Activated naive CD8-positive, alpha-beta T cell treated with anti-CD3 and anti-CD28 coated beads, Interleukin-2, amount 10 ng/mL, durations not matched to agents 7 days and 5 days (primary cell): ENCODE results near the gene CDH4. TPM values are rescaled to one million over a fixed set of nuclear protein-coding genes. Genes with fewer than 3 reads are reported as not detected.

Experiments used
- ATAC-seq: fragments of 150-1000 bp; cut with Tn5 transposase; one replicate; pipeline ENCODE4 v1.10.0; 2021; ENCODE audit warnings: low read depth, moderate library complexity
- POLR2A ChIA-PET: fragments of 350-600 bp; sonication (Branson Sonifier 250); formaldehyde crosslinking; loops from one replicate; lab custom pipeline; 2021; ENCODE audit warnings: antibody characterized with exemption; lab: Charles Lee
- DNase-seq: peaks from one replicate; pipeline ENCODE4 v3.0.0; 2021
- H3K27ac Mint-ChIP-seq: one replicate; pipeline ENCODE4 v1.8.0; 2022; ENCODE audit warnings: mild to moderate bottlenecking, mixed read lengths
- H3K27me3 Mint-ChIP-seq: one replicate; pipeline ENCODE4 v1.8.0; 2022; ENCODE audit warnings: mild to moderate bottlenecking, moderate library complexity, mixed read lengths
- H3K36me3 Mint-ChIP-seq: one replicate; pipeline ENCODE4 v1.8.0; 2021; ENCODE audit warnings: mild to moderate bottlenecking, mixed read lengths
- H3K4me1 Mint-ChIP-seq: one replicate; pipeline ENCODE4 v1.8.0; 2021; ENCODE audit warnings: mixed read lengths
- H3K4me3 Mint-ChIP-seq: one replicate; pipeline ENCODE4 v1.8.0; 2022; ENCODE audit warnings: mild to moderate bottlenecking, moderate library complexity, mixed read lengths
- H3K9me3 Mint-ChIP-seq: one replicate; pipeline ENCODE4 v1.8.0; 2021; ENCODE audit warnings: mixed read lengths
- total RNA-seq, 2 experiments: library from RNA; stranded (reverse); gene quantifications; one replicate each; pipeline ENCODE4 v1.2.3, GENCODE V29; 2021

Gene CDH4
- total RNA-seq, 2 experiments from 2014 or later, result 0.14 to 0.20 TPM

DNA sequence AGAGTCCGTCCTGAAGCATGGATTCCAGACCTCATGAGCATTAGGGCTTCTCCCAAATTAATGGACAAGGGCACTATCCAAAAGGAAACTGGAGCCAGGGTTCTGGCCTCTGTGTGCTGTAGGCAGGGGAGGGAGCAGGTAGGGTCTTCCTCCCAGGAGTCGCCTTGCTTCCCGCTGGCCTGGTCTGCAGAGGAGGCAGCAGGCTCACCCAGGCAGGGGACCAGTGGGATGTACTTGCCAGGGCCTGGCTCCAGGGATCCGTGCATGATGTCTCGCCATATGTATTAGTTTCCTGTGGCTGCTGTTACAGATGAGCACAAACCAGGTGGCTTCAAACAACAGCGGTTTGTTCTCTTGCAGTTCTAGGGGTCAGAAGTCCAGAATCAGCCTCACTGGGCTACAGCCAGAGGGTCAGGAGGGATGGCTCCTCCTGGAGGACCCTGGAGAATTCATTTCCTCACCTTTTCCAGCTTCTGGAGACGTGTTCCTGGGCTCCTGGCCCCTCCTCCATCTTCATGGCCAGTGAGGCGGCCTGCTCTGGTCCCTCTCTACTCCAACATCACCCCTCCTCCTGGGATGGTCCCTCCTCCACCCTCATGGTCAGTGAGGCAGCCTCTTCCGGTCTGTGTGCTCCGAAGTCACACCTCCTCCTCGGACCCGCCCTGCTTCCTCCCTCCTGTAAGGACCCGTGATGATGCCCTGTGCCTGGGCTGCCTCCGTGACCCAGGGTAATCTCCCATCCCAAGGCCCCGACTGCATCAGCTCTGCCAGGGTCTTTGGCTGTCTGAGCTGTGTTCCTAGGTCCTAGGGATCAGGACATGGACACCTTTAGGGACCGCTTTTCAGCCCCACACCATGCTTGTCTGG, 329.1 kb downstream of the CDH4 start:
- no peak for DNase-seq
- POLR2A ChIA-PET, result no interaction called here
- Mint-ChIP-seq H3K9me3 (no peaks in the 10 kb centered on the region), H3K4me3 (no peak overlapping the region), H3K4me1 (no peaks in the 10 kb centered on the region), H3K27ac (no peak overlapping the region), H3K27me3 (no peaks in the 10 kb centered on the region), H3K36me3 (no peaks in the 10 kb centered on the region)
- ATAC-seq, result no peak

DNA sequence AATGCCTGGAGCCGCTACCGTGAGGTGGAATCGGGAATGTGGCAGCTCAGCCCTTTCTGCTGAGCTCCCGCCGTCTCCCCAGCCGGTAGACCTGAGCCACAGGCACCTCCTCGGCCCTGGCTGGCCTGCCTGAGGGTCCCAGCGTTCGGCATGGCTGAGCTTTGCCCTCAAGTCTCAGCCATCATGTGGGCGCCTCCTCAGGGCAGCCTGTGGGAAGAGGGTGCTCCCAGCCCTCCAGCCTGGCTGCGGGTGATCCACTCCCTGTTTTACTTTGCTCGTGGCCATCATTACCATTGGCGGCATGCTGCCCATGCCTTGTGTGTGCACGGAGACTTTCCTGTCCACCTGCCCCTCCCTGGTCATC, 329.7 kb downstream of the CDH4 start:
- H3K27me3 Mint-ChIP-seq, result no peaks in the 10 kb centered on the region
- no peaks in the 10 kb centered on the region for H3K9me3 Mint-ChIP-seq
- no peaks in the 10 kb centered on the region for H3K36me3 Mint-ChIP-seq
- no peak overlapping the region for H3K27ac Mint-ChIP-seq
- ATAC-seq, result no peak
- H3K4me1 Mint-ChIP-seq, result no peaks in the 10 kb centered on the region
- no peak for DNase-seq
- H3K4me3 Mint-ChIP-seq, result no peak overlapping the region
- POLR2A ChIA-PET, result no interaction called here

DNA sequence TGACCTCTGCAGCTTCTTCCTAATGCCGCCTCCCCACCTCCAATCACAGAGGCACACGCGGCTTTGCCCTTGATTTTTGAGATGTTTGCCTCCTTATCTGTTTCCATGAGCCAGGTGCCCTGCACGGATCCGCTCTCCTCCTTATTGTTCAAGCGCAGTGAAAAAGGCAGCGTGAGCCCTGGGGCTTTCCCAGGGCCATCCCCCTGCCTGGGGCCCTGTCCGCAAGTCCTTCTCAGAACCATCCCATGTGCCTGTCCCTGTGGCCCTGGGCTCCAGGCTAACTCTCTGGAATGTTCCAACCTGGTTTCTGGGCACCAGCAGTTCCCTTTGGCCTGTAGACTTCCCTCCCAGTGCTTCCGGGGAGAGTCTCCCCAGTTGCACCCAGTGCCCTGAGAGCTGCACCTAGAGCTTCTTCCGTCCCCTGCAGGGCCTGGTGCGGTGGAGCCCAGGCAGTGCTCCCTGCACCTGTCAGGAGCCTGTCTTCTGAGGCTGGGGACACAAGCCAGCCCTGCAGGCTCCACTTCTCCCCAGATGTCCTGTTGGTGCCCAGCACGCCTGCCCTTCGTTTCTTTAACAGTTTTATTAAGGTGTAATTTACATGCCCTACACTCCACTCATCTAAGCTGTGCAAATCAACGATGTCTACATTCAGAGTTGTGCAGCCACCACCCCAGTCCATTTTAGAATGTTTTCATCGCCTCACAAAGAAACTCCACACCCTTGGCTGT, 330.3 kb downstream of the CDH4 start:
- no peak for DNase-seq
- H3K27ac Mint-ChIP-seq, result no peak overlapping the region
- no peaks in the 10 kb centered on the region for H3K27me3 Mint-ChIP-seq
- no peaks in the 10 kb centered on the region for H3K9me3 Mint-ChIP-seq
- ATAC-seq, result no peak
- POLR2A ChIA-PET, result no interaction called here
- no peak overlapping the region for H3K4me3 Mint-ChIP-seq
- H3K4me1 Mint-ChIP-seq, result no peaks in the 10 kb centered on the region
- H3K36me3 Mint-ChIP-seq, result no peaks in the 10 kb centered on the region

DNA sequence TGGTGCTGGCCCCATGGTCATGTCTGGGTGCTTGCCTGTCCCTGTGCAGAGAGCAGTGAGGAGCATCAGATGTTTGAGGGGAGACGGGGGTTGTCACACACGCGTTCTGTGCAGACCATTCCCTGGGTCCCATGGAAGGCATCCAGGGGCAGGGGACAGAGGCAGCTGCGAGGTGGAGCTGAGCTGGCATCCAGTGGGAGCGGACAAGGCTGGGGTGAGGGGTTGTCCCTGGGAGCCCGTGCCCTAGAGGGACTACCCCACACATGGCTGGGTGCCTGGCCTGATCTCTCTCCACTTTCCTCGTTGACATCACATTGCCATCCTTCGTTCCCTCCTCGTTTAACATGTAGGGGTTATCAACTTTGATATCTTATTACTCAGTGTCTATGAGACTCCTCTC, 331.3 kb downstream of the CDH4 start:
- H3K4me3 Mint-ChIP-seq, result no peak overlapping the region
- no peaks in the 10 kb centered on the region for H3K4me1 Mint-ChIP-seq
- DNase-seq, result no peak

DNA sequence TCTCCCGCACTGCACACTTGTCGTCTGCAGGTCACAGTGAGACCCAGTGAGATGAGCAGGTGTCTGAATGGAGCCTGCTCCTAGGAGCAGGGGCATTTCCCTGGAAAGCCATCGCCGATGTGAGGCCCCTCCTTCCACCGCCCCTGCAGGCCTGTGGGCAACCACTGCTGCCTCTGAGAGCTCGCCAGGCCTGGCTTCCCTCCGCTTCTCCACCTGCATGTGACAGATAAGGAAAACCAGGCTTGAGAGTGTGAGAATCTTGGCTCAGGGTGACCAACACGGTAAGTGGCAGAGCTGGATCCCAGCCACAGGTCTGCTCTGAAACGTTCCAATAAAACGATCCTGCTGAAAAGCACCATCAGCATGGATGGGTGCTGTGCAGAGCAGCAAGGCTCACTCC, 332.8 kb downstream of the CDH4 start:
- POLR2A ChIA-PET, result no interaction called here
- H3K27ac Mint-ChIP-seq, result no peak overlapping the region
- no peaks in the 10 kb centered on the region for H3K27me3 Mint-ChIP-seq
- H3K9me3 Mint-ChIP-seq, result no peaks in the 10 kb centered on the region
- no peaks in the 10 kb centered on the region for H3K4me1 Mint-ChIP-seq
- no peak overlapping the region for H3K4me3 Mint-ChIP-seq
- H3K36me3 Mint-ChIP-seq, result no peaks in the 10 kb centered on the region
- DNase-seq (no peak), ATAC-seq (no peak)

More for the DNA sequence above, 331.3 kb downstream of the CDH4 start:
- POLR2A ChIA-PET, result no interaction called here
- no peak overlapping the region for H3K27ac Mint-ChIP-seq
- no peaks in the 10 kb centered on the region for H3K9me3 Mint-ChIP-seq
- H3K27me3 Mint-ChIP-seq, result no peaks in the 10 kb centered on the region
- H3K36me3 Mint-ChIP-seq, result no peaks in the 10 kb centered on the region
- ATAC-seq, result no peak

DNA sequence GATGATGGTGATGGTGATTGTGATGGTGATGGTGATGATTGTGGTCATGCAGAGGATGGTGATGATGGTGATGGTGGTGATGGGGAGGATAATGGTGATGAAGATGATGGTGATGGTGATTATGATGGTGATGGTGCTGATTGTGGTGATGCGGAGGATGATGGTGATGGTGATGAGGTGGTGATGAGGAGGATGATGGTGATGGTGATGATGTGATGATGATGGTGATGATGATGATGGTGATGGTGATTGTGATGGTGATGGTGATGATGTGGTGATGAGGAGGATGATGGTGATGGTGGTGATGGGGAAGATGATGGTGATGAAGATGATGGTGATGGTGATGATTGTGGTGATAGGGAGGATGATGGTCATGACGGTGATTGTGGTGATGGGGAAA, 333.7 kb downstream of the CDH4 start:
- Mint-ChIP-seq H3K4me1 (no peaks in the 10 kb centered on the region), H3K27me3 (no peaks in the 10 kb centered on the region), H3K4me3 (no peak overlapping the region), H3K9me3 (no peaks in the 10 kb centered on the region), H3K36me3 (no peaks in the 10 kb centered on the region), H3K27ac (no peak overlapping the region)
- POLR2A ChIA-PET, result no interaction called here
- DNase-seq, result no peak
- ATAC-seq, result no peak

DNA sequence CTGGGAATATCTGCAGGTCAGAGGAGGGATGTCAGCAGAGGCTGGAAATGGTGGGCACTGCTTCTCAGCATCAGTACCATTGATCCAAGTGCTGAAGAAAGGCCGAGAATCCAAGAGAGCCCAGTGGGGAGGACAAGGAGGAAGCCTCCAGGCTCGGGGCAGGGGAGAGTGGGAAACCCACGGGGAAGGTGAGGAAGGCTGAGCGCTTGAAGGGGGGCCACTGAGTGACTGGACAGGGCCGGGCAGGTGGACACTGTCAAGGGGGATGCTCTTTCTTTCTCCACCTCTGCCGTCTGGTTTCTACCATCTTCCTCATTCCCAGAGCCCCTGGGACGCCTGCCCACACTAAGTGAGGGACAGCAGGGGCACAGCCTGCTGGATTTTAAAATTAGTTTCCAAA, 335.0 kb downstream of the CDH4 start:
- POLR2A ChIA-PET, result no interaction called here
- Mint-ChIP-seq H3K4me3 (no peak overlapping the region), H3K4me1 (no peaks in the 10 kb centered on the region), H3K27ac (no peak overlapping the region), H3K36me3 (no peaks in the 10 kb centered on the region), H3K9me3 (peaks cover 5% of the 10 kb centered on the region), H3K27me3 (no peaks in the 10 kb centered on the region)
- DNase-seq, result no peak
- ATAC-seq, result no peak

DNA sequence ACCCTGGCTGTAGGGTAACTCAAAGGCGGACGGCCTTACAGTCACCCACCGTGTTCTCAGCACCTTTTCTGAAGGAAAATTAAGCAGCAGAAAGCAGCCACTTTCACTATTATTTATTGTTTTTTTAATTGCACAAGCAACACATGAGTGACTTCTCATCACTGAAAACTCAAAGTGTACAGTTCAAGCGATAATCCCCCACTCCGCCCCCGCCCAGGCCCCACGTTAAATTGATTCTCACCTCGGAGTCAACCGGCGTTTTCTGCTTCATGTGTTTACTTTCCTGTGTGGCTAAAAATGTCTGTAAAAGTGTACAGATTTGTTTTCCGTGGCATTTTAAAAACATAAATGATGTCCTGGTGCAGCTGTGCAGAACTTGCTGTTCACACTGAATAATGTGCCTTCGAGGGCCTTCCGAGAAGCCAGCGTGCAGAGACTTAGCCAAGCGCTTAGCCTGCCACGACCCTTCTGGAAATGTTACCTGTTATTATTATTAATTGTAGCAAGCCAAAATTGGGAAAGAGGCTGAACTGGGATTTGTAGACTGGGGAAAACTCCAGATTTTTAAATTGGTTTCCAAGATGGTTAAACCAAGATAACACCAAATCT, 335.7 kb downstream of the CDH4 start:
- H3K36me3 Mint-ChIP-seq, result no peaks in the 10 kb centered on the region
- POLR2A ChIA-PET, result no interaction called here
- ATAC-seq (no peak), DNase-seq (no peak)
- H3K9me3 Mint-ChIP-seq, result peaks cover 5% of the 10 kb centered on the region
- no peaks in the 10 kb centered on the region for H3K4me1 Mint-ChIP-seq
- no peak overlapping the region for H3K4me3 Mint-ChIP-seq
- no peak overlapping the region for H3K27ac Mint-ChIP-seq
- H3K27me3 Mint-ChIP-seq, result no peaks in the 10 kb centered on the region

DNA sequence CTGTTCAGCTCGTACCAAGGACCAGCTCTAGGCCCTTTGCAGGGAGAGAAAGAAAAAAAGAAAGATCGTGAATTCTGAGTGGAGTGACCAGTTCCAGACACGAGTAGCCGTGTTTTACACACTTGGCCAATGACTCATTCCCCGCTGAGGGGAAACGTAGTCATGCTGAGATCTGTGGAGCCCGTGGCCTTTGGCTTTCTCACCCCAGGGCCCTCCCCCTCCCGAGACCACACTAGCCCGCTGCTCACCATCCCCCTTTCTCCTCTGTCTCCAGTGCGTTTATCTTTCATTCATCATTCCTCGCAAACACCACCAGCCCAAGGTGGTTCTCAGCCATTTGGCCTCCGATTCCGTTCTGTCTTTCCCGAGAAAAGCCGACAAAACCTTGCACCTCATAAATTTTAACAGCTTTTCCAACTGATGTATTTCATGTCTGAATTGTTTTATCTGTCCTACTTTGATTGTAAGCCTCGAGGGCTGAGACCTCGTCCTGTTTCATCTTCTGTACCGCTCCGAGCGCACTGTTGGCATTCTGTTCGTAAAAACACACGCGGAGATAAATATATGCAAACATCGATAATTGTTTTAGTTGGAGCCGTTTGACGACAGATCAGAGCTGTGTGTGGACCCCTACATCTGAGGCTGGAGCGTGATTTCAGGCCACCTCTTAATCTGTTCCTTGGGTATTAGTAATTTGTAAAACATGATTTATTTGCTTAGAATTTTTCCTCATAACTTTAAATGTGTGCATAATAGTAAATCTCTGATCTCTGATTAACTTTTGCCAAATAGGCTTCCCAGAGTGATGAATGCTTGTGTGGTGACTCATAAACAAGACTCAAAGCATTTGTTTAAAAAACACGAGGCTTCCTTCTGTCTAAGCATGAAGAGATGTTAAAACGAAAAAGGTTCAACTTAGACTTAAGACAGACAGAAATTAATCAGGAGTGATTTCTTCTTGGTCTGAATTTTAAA, 336.6 kb downstream of the CDH4 start:
- no peak for ATAC-seq
- no peak overlapping the region for H3K27ac Mint-ChIP-seq
- H3K4me3 Mint-ChIP-seq, result no peak overlapping the region
- peaks cover 8% of the 10 kb centered on the region for H3K9me3 Mint-ChIP-seq
- H3K27me3 Mint-ChIP-seq, result no peaks in the 10 kb centered on the region
- POLR2A ChIA-PET, result no interaction called here
- H3K4me1 Mint-ChIP-seq, result no peaks in the 10 kb centered on the region
- no peaks in the 10 kb centered on the region for H3K36me3 Mint-ChIP-seq
- no peak for DNase-seq

DNA sequence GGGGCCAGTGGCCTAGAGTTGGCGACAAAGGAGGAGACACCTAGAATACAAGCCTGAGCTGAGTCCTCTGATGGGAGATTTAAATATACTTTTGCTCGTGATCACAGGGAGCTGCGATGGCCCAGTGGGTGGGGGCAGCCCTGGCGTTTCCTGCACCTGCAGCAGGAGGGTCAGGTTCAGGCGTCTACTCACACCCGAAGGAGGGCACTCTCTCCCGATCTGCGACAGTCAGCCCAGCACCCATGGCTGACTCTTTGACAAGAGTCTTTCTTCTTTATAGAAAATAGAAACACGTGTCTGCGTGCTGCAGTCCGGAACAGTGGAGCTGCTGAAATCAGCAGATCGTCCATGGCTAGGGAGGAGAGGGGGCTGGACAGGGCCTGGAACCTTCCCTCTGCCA, 338.2 kb downstream of the CDH4 start:
- no peaks in the 10 kb centered on the region for H3K4me1 Mint-ChIP-seq
- DNase-seq (no peak), ATAC-seq (no peak)
- no peak overlapping the region for H3K4me3 Mint-ChIP-seq
- POLR2A ChIA-PET, result no interaction called here
- H3K36me3 Mint-ChIP-seq, result no peaks in the 10 kb centered on the region
- peaks cover 8% of the 10 kb centered on the region for H3K9me3 Mint-ChIP-seq
- no peaks in the 10 kb centered on the region for H3K27me3 Mint-ChIP-seq
- no peak overlapping the region for H3K27ac Mint-ChIP-seq

DNA sequence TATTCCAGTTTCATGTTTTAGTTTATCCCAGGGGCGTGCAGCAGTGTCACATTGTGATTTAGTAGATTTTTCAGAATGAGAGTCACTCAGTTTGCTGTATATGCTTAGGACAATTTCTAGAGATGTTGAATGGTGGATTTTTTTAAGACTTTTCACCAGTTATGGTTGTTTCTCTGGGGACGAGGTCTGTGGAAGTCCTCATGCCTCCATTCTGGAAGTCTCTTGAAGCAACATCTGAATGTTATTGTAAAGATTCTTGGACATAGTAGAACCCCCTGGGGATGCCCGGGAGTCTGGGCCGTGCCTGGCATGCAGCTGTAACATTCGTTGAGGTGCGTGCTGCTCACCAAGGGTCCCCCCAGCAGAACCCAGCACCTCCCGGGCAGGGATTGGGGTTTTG, 341.5 kb downstream of the CDH4 start:
- no peaks in the 10 kb centered on the region for H3K4me1 Mint-ChIP-seq
- ATAC-seq (no peak), DNase-seq (no peak)
- no peak overlapping the region for H3K27ac Mint-ChIP-seq
- H3K27me3 Mint-ChIP-seq, result no peaks in the 10 kb centered on the region
- no peak overlapping the region for H3K4me3 Mint-ChIP-seq
- POLR2A ChIA-PET, result no interaction called here
- no peaks in the 10 kb centered on the region for H3K36me3 Mint-ChIP-seq
- peaks cover 12% of the 10 kb centered on the region for H3K9me3 Mint-ChIP-seq

DNA sequence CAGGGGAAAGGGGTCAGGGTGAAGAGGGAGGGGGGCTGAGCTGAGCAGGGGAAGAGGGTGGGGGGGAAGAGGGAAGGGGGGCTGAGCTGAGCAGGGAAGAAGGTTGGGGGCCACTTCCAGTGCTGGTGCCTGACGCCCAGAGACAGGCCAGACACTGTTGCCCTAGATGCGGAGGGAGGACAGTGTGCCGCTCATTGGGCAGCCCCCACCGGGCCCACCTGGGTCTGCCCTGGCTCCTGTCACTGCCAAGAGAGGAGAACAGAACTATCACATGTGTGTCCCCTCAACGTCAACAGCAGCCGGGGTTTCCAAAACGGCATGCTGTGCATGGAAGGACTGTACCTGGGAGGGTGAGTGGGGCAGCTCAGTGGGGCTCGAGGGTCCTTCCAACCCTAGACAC, 342.1 kb downstream of the CDH4 start:
- Mint-ChIP-seq H3K27ac (no peak overlapping the region), H3K4me3 (no peak overlapping the region), H3K9me3 (peaks cover 12% of the 10 kb centered on the region), H3K36me3 (no peaks in the 10 kb centered on the region), H3K4me1 (no peaks in the 10 kb centered on the region), H3K27me3 (no peaks in the 10 kb centered on the region)
- ATAC-seq, result no peak
- POLR2A ChIA-PET, result no interaction called here
- no peak for DNase-seq

DNA sequence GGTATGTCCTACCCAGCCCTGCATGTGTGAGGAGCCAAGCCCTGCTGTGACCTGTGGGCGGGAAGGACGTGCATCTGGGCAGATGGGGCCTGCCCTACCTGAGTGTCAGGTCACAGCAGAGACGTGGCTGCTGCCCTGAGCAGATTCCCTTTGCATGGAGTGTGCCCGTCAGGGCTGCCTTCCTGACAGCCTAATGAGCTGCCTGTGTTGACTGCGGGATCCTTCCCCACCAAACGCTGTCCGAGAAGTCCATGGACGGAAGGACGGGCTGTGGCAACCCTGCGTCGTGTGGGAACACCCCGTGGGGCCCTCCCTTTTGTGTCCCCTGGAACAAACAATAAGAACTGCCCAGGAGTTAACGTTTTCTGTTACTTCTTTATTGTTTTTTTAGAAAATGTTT, 343.2 kb downstream of the CDH4 start:
- Mint-ChIP-seq H3K27me3 (no peaks in the 10 kb centered on the region), H3K36me3 (no peaks in the 10 kb centered on the region), H3K27ac (no peak overlapping the region), H3K4me3 (no peak overlapping the region), H3K9me3 (peaks cover 12% of the 10 kb centered on the region), H3K4me1 (no peaks in the 10 kb centered on the region)
- POLR2A ChIA-PET, result no interaction called here
- ATAC-seq (no peak), DNase-seq (no peak)
